Type B pancreatic cell (in vitro differentiated cells): Measurements from ENCODE around the gene FARP1. TPM values are rescaled to one million over a fixed set of nuclear protein-coding genes. Genes with fewer than 3 reads are reported as not detected.

Experiments
- DNase-seq: peaks from one replicate; pipeline ENCODE4 v3.0.0; 2021; ENCODE audit warnings: mixed read lengths; ENCODE audit not compliant: unreplicated experiment; ENCODE audit errors: extremely low spot score
- H3K27ac Mint-ChIP-seq: 2 replicates; pipeline ENCODE4 v1.8.0; 2021; ENCODE audit warnings: mild to moderate bottlenecking, mixed read lengths
- H3K27me3 Mint-ChIP-seq: 2 replicates; pipeline ENCODE4 v1.8.0; 2021; ENCODE audit warnings: mixed read lengths
- H3K36me3 Mint-ChIP-seq: 2 replicates; pipeline ENCODE4 v1.8.0; 2021; ENCODE audit warnings: mixed read lengths
- H3K4me1 Mint-ChIP-seq: one replicate; pipeline ENCODE4 v1.8.0; 2021; ENCODE audit warnings: mixed read lengths; ENCODE audit not compliant: unreplicated experiment
- H3K4me3 Mint-ChIP-seq: 2 replicates; pipeline ENCODE4 v1.8.0; 2021; ENCODE audit warnings: mild to moderate bottlenecking, mixed read lengths
- H3K9me3 Mint-ChIP-seq: 2 replicates; pipeline ENCODE4 v1.8.0; 2021; ENCODE audit warnings: mixed read lengths
- CTCF ChIP-seq: fragments of 200-600 bp; sonication (generic); conservative IDR thresholded peaks from 2 replicates; pipeline ENCODE4 v1.5.0; 2021; ENCODE audit warnings: antibody characterized with exemption, mild to moderate bottlenecking
- total RNA-seq: library from RNA; stranded (reverse); gene quantifications from 2 replicates; pipeline ENCODE4 v1.2.1, GENCODE V29; 2021; ENCODE audit warnings: low replicate concordance

Gene FARP1
- total RNA-seq, 1 donor from 2014 or later: 195 TPM

- Mint-ChIP-seq H3K27ac (no peak overlapping the region), H3K36me3 (peaks cover 56% of the 10 kb centered on the region), H3K4me3 (peak overlapping the region; percentile 20), H3K27me3 (no peaks in the 10 kb centered on the region), H3K4me1 (peaks cover 35% of the 10 kb centered on the region), H3K9me3 (peaks cover 7% of the 10 kb centered on the region)
- no peak for TF ChIP-seq CTCF
- no peak for DNase-seq
Observed at GRCh38 chr13:98370806-98371515, 228.1 kb downstream of the FARP1 start.

- Mint-ChIP-seq H3K9me3 (peaks cover 7% of the 10 kb centered on the region), H3K27ac (no peak overlapping the region), H3K27me3 (no peaks in the 10 kb centered on the region), H3K4me1 (peaks cover 35% of the 10 kb centered on the region), H3K4me3 (peak overlapping the region; percentile 20), H3K36me3 (peaks cover 59% of the 10 kb centered on the region)
- no peak for DNase-seq
- no peak for TF ChIP-seq CTCF
Observed at GRCh38 chr13:98371516-98372023, 228.7 kb downstream of the FARP1 start.

GRCh38 chr13:98372876-98373275, 230.0 kb downstream of the FARP1 start:
- Mint-ChIP-seq H3K4me1 (peaks cover 29% of the 10 kb centered on the region), H3K27ac (no peak overlapping the region), H3K27me3 (no peaks in the 10 kb centered on the region), H3K36me3 (peaks cover 64% of the 10 kb centered on the region), H3K4me3 (no peak overlapping the region), H3K9me3 (peaks cover 7% of the 10 kb centered on the region)
- no peak for TF ChIP-seq CTCF
- no peak for DNase-seq

- peak overlapping the region; percentile 13 for H3K27ac Mint-ChIP-seq
- no peak for DNase-seq
- peaks cover 26% of the 10 kb centered on the region for H3K4me1 Mint-ChIP-seq
- H3K9me3 Mint-ChIP-seq: peaks cover 7% of the 10 kb centered on the region
- no peak overlapping the region for H3K4me3 Mint-ChIP-seq
- TF ChIP-seq CTCF: no peak
- H3K36me3 Mint-ChIP-seq: peaks cover 63% of the 10 kb centered on the region
- no peaks in the 10 kb centered on the region for H3K27me3 Mint-ChIP-seq
Observed at GRCh38 chr13:98374750-98375149, 231.9 kb downstream of the FARP1 start.

- no peak overlapping the region for H3K27ac Mint-ChIP-seq
- no peaks in the 10 kb centered on the region for H3K27me3 Mint-ChIP-seq
- peaks cover 5% of the 10 kb centered on the region for H3K4me1 Mint-ChIP-seq
- no peak for TF ChIP-seq CTCF
- DNase-seq: no peak
- peaks cover 7% of the 10 kb centered on the region for H3K9me3 Mint-ChIP-seq
- no peak overlapping the region for H3K4me3 Mint-ChIP-seq
- peaks cover 62% of the 10 kb centered on the region for H3K36me3 Mint-ChIP-seq
Observed at GRCh38 chr13:98377635-98378378, 234.9 kb downstream of the FARP1 start.
